Chondrocyte (in vitro differentiated cells): ENCODE data around the gene GTF3A. TPM values are rescaled to one million over a fixed set of nuclear protein-coding genes. Genes with fewer than 3 reads are reported as not detected.

Experiments
- DNase-seq: peaks from one replicate; pipeline ENCODE4 v3.0.0; 2021; ENCODE audit warnings: mixed read lengths, low spot score
- H3K27ac Mint-ChIP-seq: one replicate; pipeline ENCODE4 v1.8.0; 2021; ENCODE audit warnings: mild to moderate bottlenecking, moderate library complexity, mixed read lengths; ENCODE audit not compliant: unreplicated experiment
- H3K27me3 Mint-ChIP-seq: 2 replicates; pipeline ENCODE4 v1.8.0; 2021; ENCODE audit warnings: low read depth, mixed read lengths
- H3K36me3 Mint-ChIP-seq: 2 replicates; pipeline ENCODE4 v1.8.0; 2021; ENCODE audit warnings: low read depth, mixed read lengths
- H3K4me1 Mint-ChIP-seq: 2 replicates; pipeline ENCODE4 v1.8.0; 2021; ENCODE audit warnings: low read depth, mild to moderate bottlenecking, mixed read lengths
- H3K4me3 Mint-ChIP-seq: one replicate; pipeline ENCODE4 v1.8.0; 2021; ENCODE audit warnings: mild to moderate bottlenecking, moderate library complexity, mixed read lengths; ENCODE audit not compliant: unreplicated experiment
- H3K9me3 Mint-ChIP-seq: 2 replicates; pipeline ENCODE4 v1.8.0; 2021; ENCODE audit warnings: low read depth, mixed read lengths
- total RNA-seq: library from RNA; stranded (reverse); gene quantifications from 3 replicates; pipeline ENCODE4 v1.2.1, GENCODE V29; 2021
- TF ChIP-seq, protein P1 (sequence below): fragments of 200-600 bp; sonication (generic); IDR thresholded peaks from 2 replicates; pipeline ENCODE4 v1.5.0; 2021; ENCODE audit warnings: antibody characterized with exemption, mild to moderate bottlenecking, moderate library complexity

The GTF3A gene
- total RNA-seq, 1 donor from 2014 or later: 74.7 TPM

DNA sequence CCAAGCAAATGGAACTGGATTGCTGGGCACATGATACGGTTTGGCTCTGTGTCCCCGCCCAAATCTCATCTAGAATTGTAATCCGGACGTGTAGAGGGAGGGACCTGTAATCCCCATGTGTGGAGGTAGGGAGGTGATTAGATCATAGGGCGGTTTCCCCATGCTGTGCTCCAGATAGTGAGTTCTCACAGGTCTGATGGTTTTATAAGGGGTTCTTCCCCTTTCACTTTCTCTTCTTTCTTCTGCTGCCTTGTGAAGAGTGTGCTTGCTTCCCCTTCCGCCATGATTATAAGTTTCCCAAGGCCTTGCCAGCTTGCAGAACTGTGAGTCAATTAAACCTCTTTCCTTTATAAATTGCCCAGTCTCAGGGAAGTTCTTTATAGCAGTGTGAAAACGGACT lies 58.6 kb downstream of the GTF3A start:
- Mint-ChIP-seq H3K27me3 (peaks cover 13% of the 10 kb centered on the region), H3K36me3 (no peaks in the 10 kb centered on the region), H3K4me1 (peaks cover 4% of the 10 kb centered on the region), H3K9me3 (peaks cover 11% of the 10 kb centered on the region), H3K27ac (no peak overlapping the region), H3K4me3 (no peak overlapping the region)
- TF ChIP-seq, protein P1, sequence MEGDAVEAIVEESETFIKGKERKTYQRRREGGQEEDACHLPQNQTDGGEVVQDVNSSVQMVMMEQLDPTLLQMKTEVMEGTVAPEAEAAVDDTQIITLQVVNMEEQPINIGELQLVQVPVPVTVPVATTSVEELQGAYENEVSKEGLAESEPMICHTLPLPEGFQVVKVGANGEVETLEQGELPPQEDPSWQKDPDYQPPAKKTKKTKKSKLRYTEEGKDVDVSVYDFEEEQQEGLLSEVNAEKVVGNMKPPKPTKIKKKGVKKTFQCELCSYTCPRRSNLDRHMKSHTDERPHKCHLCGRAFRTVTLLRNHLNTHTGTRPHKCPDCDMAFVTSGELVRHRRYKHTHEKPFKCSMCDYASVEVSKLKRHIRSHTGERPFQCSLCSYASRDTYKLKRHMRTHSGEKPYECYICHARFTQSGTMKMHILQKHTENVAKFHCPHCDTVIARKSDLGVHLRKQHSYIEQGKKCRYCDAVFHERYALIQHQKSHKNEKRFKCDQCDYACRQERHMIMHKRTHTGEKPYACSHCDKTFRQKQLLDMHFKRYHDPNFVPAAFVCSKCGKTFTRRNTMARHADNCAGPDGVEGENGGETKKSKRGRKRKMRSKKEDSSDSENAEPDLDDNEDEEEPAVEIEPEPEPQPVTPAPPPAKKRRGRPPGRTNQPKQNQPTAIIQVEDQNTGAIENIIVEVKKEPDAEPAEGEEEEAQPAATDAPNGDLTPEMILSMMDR: no peak
- DNase-seq: no peak

DNA sequence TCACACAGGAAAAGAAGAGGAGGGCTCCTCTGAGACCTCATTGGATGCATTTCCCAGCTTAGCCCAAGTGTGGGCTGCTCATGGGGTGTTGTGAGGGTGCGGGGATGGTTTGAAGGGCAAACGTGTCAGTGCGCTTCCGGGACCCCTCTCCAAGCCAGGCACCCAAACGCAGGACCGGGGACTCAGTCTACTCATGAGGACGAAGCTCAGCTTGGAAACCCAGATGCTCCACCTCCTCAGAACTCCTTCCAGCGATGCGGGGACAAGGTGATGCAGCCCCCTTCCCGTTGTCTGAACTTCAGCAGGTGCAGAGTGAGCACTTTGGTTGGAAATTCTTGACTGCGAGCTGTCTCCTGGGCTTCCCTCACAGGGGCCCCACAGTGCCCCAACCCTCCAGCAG lies 59.0 kb downstream of the GTF3A start:
- H3K9me3 Mint-ChIP-seq: peaks cover 11% of the 10 kb centered on the region
- no peak overlapping the region for H3K4me3 Mint-ChIP-seq
- H3K36me3 Mint-ChIP-seq: no peaks in the 10 kb centered on the region
- peaks cover 13% of the 10 kb centered on the region for H3K27me3 Mint-ChIP-seq
- peaks cover 6% of the 10 kb centered on the region for H3K4me1 Mint-ChIP-seq
- H3K27ac Mint-ChIP-seq: no peak overlapping the region
- DNase-seq: no peak
- TF ChIP-seq, protein P1: no peak

Other genes with a start within 250 kb of the GTF3A start
- 459 to 576 TPM (median 495 TPM) in 3 replicates for gene RPL21, start 173.1 kb upstream of the GTF3A start, total RNA-seq
- gene RASL11A, start 153.8 kb upstream of the GTF3A start, total RNA-seq: 2.2 to 5.8 TPM (median 3.1 TPM) in 3 replicates
- 34.2 to 41.2 TPM (median 34.9 TPM) in 3 replicates for gene MTIF3, start 25.9 kb downstream of the GTF3A start, total RNA-seq
- 9.1 to 9.8 TPM (median 9.2 TPM) in 3 replicates for gene LNX2, start 195.9 kb downstream of the GTF3A start, total RNA-seq
- gene POLR1D, start 197.3 kb downstream of the GTF3A start, total RNA-seq: 64.7 to 75.2 TPM (median 72.4 TPM) in 3 replicates